Stimulated activated naive CD8-positive, alpha-beta T cell treated with anti-CD3 and anti-CD28 coated beads, Interleukin-15, Interleukin-2, amounts not matched to agents 100 ng/mL and 50 ng/mL, for 24 hours (primary cell): Measurements from ENCODE around the gene GNAO1.

ENCODE experiments used
- H3K27ac Mint-ChIP-seq: one replicate; pipeline ENCODE4 v1.8.0; 2021; ENCODE audit warnings: mild to moderate bottlenecking, mixed read lengths
- H3K27me3 Mint-ChIP-seq: one replicate; pipeline ENCODE4 v1.8.0; 2021; ENCODE audit warnings: mixed read lengths
- H3K36me3 Mint-ChIP-seq: one replicate; pipeline ENCODE4 v1.8.0; 2021; ENCODE audit warnings: low read depth, mixed read lengths
- H3K4me1 Mint-ChIP-seq: one replicate; pipeline ENCODE4 v1.8.0; 2021; ENCODE audit warnings: low read depth, mixed read lengths
- H3K4me3 Mint-ChIP-seq: one replicate; pipeline ENCODE4 v1.8.0; 2021; ENCODE audit warnings: mild to moderate bottlenecking, mixed read lengths
- H3K9me3 Mint-ChIP-seq: one replicate; pipeline ENCODE4 v1.8.0; 2021; ENCODE audit warnings: mixed read lengths

The GNAO1 gene

GRCh38 chr16:56338566-56339318 lies 147.5 kb downstream of the GNAO1 start:
- Mint-ChIP-seq H3K36me3 (no peaks in the 10 kb centered on the region), H3K9me3 (no peaks in the 10 kb centered on the region), H3K4me1 (no peaks in the 10 kb centered on the region)

GRCh38 chr16:56339431-56340195 lies 148.3 kb downstream of the GNAO1 start:
- no peak overlapping the region for H3K27ac Mint-ChIP-seq
- no peaks in the 10 kb centered on the region for H3K27me3 Mint-ChIP-seq
- H3K4me3 Mint-ChIP-seq, result no peak overlapping the region
- H3K36me3 Mint-ChIP-seq, result no peaks in the 10 kb centered on the region
- no peaks in the 10 kb centered on the region for H3K4me1 Mint-ChIP-seq
- H3K9me3 Mint-ChIP-seq, result no peaks in the 10 kb centered on the region

More at GRCh38 chr16:56338566-56339318, 147.5 kb downstream of the GNAO1 start:
- Mint-ChIP-seq H3K27ac (no peak overlapping the region), H3K27me3 (no peaks in the 10 kb centered on the region), H3K4me3 (no peak overlapping the region)

- no peaks in the 10 kb centered on the region for H3K4me1 Mint-ChIP-seq
- no peaks in the 10 kb centered on the region for H3K9me3 Mint-ChIP-seq
- no peak overlapping the region for H3K27ac Mint-ChIP-seq
- no peaks in the 10 kb centered on the region for H3K36me3 Mint-ChIP-seq
- no peak overlapping the region for H3K4me3 Mint-ChIP-seq
- H3K27me3 Mint-ChIP-seq, result no peaks in the 10 kb centered on the region
Observed at GRCh38 chr16:56340416-56340815, 149.1 kb downstream of the GNAO1 start.

- Mint-ChIP-seq H3K4me3 (no peak overlapping the region), H3K36me3 (no peaks in the 10 kb centered on the region), H3K4me1 (no peaks in the 10 kb centered on the region), H3K27ac (no peak overlapping the region), H3K9me3 (no peaks in the 10 kb centered on the region), H3K27me3 (no peaks in the 10 kb centered on the region)
Observed at GRCh38 chr16:56340864-56341365, 149.6 kb downstream of the GNAO1 start.

- Mint-ChIP-seq H3K4me1 (no peaks in the 10 kb centered on the region), H3K27me3 (no peaks in the 10 kb centered on the region), H3K27ac (no peak overlapping the region), H3K36me3 (no peaks in the 10 kb centered on the region), H3K9me3 (no peaks in the 10 kb centered on the region), H3K4me3 (no peak overlapping the region)
Observed at GRCh38 chr16:56341656-56342399, 150.5 kb downstream of the GNAO1 start.

- Mint-ChIP-seq H3K27ac (no peak overlapping the region), H3K27me3 (no peaks in the 10 kb centered on the region), H3K9me3 (no peaks in the 10 kb centered on the region), H3K36me3 (no peaks in the 10 kb centered on the region), H3K4me1 (no peaks in the 10 kb centered on the region), H3K4me3 (no peak overlapping the region)
Observed at GRCh38 chr16:56343661-56344517, 152.6 kb downstream of the GNAO1 start.

GRCh38 chr16:56344518-56345405 lies 153.5 kb downstream of the GNAO1 start:
- Mint-ChIP-seq H3K36me3 (no peaks in the 10 kb centered on the region), H3K27me3 (no peaks in the 10 kb centered on the region), H3K27ac (no peak overlapping the region), H3K4me3 (no peak overlapping the region), H3K9me3 (no peaks in the 10 kb centered on the region), H3K4me1 (no peaks in the 10 kb centered on the region)

- no peaks in the 10 kb centered on the region for H3K4me1 Mint-ChIP-seq
- H3K4me3 Mint-ChIP-seq, result no peak overlapping the region
- H3K36me3 Mint-ChIP-seq, result no peaks in the 10 kb centered on the region
- H3K27me3 Mint-ChIP-seq, result no peaks in the 10 kb centered on the region
- H3K9me3 Mint-ChIP-seq, result no peaks in the 10 kb centered on the region
- no peak overlapping the region for H3K27ac Mint-ChIP-seq
Observed at GRCh38 chr16:56345406-56346050, 154.2 kb downstream of the GNAO1 start.

GRCh38 chr16:56346131-56346890 lies 155.0 kb downstream of the GNAO1 start:
- H3K27me3 Mint-ChIP-seq, result no peaks in the 10 kb centered on the region
- H3K4me1 Mint-ChIP-seq, result no peaks in the 10 kb centered on the region
- no peak overlapping the region for H3K4me3 Mint-ChIP-seq
- no peak overlapping the region for H3K27ac Mint-ChIP-seq
- H3K36me3 Mint-ChIP-seq, result no peaks in the 10 kb centered on the region
- H3K9me3 Mint-ChIP-seq, result no peaks in the 10 kb centered on the region

- no peaks in the 10 kb centered on the region for H3K27me3 Mint-ChIP-seq
- H3K4me1 Mint-ChIP-seq, result no peaks in the 10 kb centered on the region
- H3K36me3 Mint-ChIP-seq, result no peaks in the 10 kb centered on the region
- H3K9me3 Mint-ChIP-seq, result no peaks in the 10 kb centered on the region
- H3K4me3 Mint-ChIP-seq, result no peak overlapping the region
- H3K27ac Mint-ChIP-seq, result no peak overlapping the region
Observed at GRCh38 chr16:56347166-56347565, 155.9 kb downstream of the GNAO1 start.

GRCh38 chr16:56347670-56348069 lies 156.4 kb downstream of the GNAO1 start:
- H3K4me1 Mint-ChIP-seq, result no peaks in the 10 kb centered on the region
- no peaks in the 10 kb centered on the region for H3K9me3 Mint-ChIP-seq
- no peaks in the 10 kb centered on the region for H3K27me3 Mint-ChIP-seq
- H3K27ac Mint-ChIP-seq, result no peak overlapping the region
- no peaks in the 10 kb centered on the region for H3K36me3 Mint-ChIP-seq
- no peak overlapping the region for H3K4me3 Mint-ChIP-seq

- H3K4me1 Mint-ChIP-seq, result no peaks in the 10 kb centered on the region
- no peaks in the 10 kb centered on the region for H3K36me3 Mint-ChIP-seq
- no peak overlapping the region for H3K27ac Mint-ChIP-seq
- no peaks in the 10 kb centered on the region for H3K9me3 Mint-ChIP-seq
- no peak overlapping the region for H3K4me3 Mint-ChIP-seq
- no peaks in the 10 kb centered on the region for H3K27me3 Mint-ChIP-seq
Observed at GRCh38 chr16:56348168-56349085, 157.1 kb downstream of the GNAO1 start.
